Measurements from ENCODE around the gene DEAF1.

DNA sequence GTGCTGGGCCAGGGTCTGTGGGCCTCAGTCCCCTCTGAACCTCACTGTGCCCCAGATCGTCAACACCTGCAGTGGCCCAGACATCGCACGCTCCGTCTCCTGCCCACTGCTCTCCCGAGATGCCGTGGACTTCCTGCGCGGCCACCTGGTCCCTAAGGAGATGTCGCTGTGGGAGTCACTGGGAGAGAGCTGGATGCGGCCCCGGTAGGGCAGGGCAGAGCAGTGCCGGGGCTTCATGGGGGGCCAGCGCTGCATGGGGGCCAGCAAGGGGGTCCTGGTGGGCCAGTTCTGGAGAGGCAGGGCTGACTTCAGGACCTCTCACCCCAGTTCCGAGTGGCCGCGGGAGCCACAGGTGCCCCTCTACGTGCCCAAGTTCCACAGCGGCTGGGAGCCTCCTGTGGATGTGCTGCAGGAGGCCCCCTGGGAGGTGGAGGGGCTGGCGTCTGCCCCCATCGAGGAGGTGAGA lies 27.4 kb upstream of the DEAF1 start:
- no peak for TF ChIP-seq POLR2AphosphoS5 (IDR thresholded peaks at IDR 0.05; ENCODE audit: low read depth)
- TF ChIP-seq, protein P1, sequence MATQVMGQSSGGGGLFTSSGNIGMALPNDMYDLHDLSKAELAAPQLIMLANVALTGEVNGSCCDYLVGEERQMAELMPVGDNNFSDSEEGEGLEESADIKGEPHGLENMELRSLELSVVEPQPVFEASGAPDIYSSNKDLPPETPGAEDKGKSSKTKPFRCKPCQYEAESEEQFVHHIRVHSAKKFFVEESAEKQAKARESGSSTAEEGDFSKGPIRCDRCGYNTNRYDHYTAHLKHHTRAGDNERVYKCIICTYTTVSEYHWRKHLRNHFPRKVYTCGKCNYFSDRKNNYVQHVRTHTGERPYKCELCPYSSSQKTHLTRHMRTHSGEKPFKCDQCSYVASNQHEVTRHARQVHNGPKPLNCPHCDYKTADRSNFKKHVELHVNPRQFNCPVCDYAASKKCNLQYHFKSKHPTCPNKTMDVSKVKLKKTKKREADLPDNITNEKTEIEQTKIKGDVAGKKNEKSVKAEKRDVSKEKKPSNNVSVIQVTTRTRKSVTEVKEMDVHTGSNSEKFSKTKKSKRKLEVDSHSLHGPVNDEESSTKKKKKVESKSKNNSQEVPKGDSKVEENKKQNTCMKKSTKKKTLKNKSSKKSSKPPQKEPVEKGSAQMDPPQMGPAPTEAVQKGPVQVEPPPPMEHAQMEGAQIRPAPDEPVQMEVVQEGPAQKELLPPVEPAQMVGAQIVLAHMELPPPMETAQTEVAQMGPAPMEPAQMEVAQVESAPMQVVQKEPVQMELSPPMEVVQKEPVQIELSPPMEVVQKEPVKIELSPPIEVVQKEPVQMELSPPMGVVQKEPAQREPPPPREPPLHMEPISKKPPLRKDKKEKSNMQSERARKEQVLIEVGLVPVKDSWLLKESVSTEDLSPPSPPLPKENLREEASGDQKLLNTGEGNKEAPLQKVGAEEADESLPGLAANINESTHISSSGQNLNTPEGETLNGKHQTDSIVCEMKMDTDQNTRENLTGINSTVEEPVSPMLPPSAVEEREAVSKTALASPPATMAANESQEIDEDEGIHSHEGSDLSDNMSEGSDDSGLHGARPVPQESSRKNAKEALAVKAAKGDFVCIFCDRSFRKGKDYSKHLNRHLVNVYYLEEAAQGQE (IDR thresholded peaks at IDR 0.05; ENCODE audit: insufficient replicate concordance, low read depth), result no peak
